ENCODE data around the gene FAM161A.

DNA sequence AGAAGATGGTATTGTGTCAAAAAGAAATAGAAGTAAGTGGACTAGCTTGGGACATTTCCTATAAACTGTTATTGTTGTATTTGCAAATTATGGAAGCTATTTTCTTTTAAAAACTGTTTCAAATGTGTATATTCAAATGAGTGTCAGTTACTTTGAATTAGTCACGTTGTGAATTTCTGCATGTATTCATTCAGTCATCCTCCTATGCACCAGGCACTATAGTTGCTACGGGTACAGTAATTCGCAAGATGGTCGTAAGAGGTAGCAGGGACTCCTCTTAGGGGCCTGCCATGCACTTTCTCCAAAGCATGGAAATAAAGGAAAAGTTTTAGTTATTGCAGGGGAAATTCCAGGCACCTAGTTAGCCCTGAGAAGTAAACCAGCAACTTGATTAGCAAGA is 51.3 kb downstream of the FAM161A start:
- no peak for TF ChIP-seq ZBTB7A (IDR thresholded peaks at IDR 0.05; ENCODE audit: low read depth)
- TF ChIP-seq, protein P1, sequence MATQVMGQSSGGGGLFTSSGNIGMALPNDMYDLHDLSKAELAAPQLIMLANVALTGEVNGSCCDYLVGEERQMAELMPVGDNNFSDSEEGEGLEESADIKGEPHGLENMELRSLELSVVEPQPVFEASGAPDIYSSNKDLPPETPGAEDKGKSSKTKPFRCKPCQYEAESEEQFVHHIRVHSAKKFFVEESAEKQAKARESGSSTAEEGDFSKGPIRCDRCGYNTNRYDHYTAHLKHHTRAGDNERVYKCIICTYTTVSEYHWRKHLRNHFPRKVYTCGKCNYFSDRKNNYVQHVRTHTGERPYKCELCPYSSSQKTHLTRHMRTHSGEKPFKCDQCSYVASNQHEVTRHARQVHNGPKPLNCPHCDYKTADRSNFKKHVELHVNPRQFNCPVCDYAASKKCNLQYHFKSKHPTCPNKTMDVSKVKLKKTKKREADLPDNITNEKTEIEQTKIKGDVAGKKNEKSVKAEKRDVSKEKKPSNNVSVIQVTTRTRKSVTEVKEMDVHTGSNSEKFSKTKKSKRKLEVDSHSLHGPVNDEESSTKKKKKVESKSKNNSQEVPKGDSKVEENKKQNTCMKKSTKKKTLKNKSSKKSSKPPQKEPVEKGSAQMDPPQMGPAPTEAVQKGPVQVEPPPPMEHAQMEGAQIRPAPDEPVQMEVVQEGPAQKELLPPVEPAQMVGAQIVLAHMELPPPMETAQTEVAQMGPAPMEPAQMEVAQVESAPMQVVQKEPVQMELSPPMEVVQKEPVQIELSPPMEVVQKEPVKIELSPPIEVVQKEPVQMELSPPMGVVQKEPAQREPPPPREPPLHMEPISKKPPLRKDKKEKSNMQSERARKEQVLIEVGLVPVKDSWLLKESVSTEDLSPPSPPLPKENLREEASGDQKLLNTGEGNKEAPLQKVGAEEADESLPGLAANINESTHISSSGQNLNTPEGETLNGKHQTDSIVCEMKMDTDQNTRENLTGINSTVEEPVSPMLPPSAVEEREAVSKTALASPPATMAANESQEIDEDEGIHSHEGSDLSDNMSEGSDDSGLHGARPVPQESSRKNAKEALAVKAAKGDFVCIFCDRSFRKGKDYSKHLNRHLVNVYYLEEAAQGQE (IDR thresholded peaks at IDR 0.05; ENCODE audit: low read depth): no peak
- no peak for TF ChIP-seq EP300 (IDR thresholded peaks at IDR 0.05; ENCODE audit: borderline replicate concordance)
- TF ChIP-seq YY1 (IDR thresholded peaks at IDR 0.05; ENCODE audit: low read depth): no peak
- no peak for TF ChIP-seq EGR1 (IDR thresholded peaks at IDR 0.05)
- TF ChIP-seq RAD21 (IDR thresholded peaks at IDR 0.05; ENCODE audit: low read depth): no peak

Data from Ishikawa (cell line).